Adipocyte (in vitro differentiated cells): Measurements from ENCODE around the gene UBXN4.

Experiments
- DNase-seq: peaks from one replicate; pipeline ENCODE4 v3.0.0-alpha.2; 2015; ENCODE audit warnings: low read depth
- H3K27me3 ChIP-seq: replicated peaks from 2 replicates; pipeline ENCODE4 v1.7.0; 2013; ENCODE audit warnings: mild to moderate bottlenecking, low read length, moderate library complexity; ENCODE audit not compliant: control insufficient read depth, insufficient read depth
- H3K36me3 ChIP-seq: 2 replicates; pipeline ENCODE4 v1.7.0; 2013; ENCODE audit warnings: low read length, mild to moderate bottlenecking, moderate library complexity; ENCODE audit not compliant: control insufficient read depth, insufficient read depth, severe bottlenecking
- H3K4me1 ChIP-seq: 2 replicates; pipeline ENCODE4 v1.7.0; 2013; ENCODE audit warnings: mild to moderate bottlenecking, low read length, moderate library complexity; ENCODE audit not compliant: control insufficient read depth, insufficient read depth
- H3K4me3 ChIP-seq: 2 replicates; pipeline ENCODE4 v1.7.0; 2013; ENCODE audit warnings: mild to moderate bottlenecking, low read length, moderate library complexity
- H3K9ac ChIP-seq: 2 replicates; pipeline ENCODE4 v1.7.0; 2013; ENCODE audit warnings: mild to moderate bottlenecking, low read length, moderate library complexity
- H3K9me3 ChIP-seq: 2 replicates; pipeline ENCODE4 v1.7.0; 2013; ENCODE audit warnings: mild to moderate bottlenecking, low read length, moderate library complexity; ENCODE audit not compliant: control insufficient read depth

Gene UBXN4

DNA sequence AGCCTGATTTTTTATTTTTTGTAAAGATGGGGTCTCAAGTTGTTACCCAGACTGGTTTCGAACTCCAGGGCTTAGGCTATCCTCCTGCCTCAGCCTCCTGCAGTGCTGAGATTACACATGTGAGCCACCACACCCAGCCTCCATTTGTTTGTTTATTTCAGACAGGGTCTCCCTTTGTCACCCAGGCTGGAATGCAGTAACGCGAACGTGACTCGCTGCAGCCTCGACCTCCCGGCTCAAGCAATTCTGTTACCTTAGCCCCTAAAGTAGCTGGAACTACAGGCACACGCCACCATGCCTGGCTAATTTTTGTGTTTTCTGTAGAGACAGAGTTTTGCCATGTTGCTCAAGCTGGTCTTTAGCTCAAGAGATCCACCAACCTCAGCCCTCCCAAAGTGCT lies 27.2 kb downstream of the UBXN4 start:
- Histone ChIP-seq H3K9ac (no peak overlapping the region), H3K27me3 (no peaks in the 10 kb centered on the region), H3K4me1 (no peaks in the 10 kb centered on the region), H3K4me3 (no peak overlapping the region), H3K9me3 (no peaks in the 10 kb centered on the region), H3K36me3 (peaks cover 93% of the 10 kb centered on the region)
- DNase-seq = no peak

DNA sequence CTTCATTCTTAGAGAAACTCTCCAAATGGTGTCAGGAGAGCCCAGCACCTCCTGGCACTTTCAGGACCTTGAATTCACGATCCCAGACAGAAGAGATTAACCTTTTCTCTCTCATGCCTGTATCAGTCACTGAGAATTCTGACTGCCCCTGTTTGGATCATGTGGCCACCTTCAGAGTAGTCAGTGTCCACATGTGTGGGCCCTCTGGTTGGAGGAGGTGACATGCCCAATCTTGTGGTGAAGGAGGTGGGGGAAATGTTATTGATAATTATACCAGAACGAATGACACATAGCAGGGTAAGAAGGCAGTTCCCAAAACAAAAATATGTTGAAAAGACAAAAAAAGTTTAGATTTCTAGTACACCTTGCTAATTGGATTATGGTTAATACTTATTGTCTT lies 31.7 kb downstream of the UBXN4 start:
- peaks cover 87% of the 10 kb centered on the region for H3K36me3 ChIP-seq
- peaks cover 16% of the 10 kb centered on the region for H3K4me1 ChIP-seq
- no peaks in the 10 kb centered on the region for H3K27me3 ChIP-seq
- no peaks in the 10 kb centered on the region for H3K9me3 ChIP-seq
- no peak overlapping the region for H3K4me3 ChIP-seq
- DNase-seq = no peak
- H3K9ac ChIP-seq = no peak overlapping the region

DNA sequence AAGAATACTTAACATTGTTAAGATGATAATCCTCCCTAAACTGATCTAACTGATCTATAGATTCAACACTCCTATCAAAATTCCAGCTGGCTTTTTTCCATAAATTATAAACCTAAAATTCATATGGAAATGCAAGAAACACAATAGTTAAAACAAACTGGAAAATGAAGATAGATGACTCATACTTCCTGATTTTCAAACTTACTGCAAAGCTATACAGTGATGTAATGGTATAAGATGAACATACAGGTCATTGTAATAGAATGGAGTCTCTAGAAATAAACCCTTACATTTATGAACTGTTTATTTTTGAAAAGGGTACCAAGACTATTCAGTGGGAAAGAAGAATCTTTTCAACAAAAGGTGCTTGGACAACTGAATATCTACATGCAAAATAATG lies 32.3 kb downstream of the UBXN4 start:
- Histone ChIP-seq H3K4me1 (peaks cover 16% of the 10 kb centered on the region), H3K9me3 (no peaks in the 10 kb centered on the region), H3K4me3 (no peak overlapping the region), H3K27me3 (no peaks in the 10 kb centered on the region), H3K36me3 (peaks cover 87% of the 10 kb centered on the region), H3K9ac (no peak overlapping the region)
- DNase-seq = peak; percentile 39

DNA sequence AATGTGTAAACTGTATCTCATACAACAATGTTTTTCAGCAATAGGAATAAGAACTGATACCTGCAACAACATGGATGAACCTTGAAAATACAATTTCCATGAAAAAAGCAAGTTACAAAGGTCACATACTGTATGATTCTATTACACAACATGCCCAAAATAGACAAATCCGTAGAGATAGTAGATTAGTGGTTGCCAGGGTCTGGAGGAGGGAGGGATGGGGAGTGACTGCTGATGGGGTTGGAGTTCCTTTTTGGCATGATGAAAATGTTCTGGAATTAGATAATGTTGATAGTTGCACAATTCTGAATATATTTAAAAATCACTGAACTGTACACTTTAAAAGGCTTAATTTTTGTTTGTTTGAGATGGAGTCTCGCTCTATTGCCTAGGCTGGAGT lies 33.8 kb downstream of the UBXN4 start:
- peaks cover 85% of the 10 kb centered on the region for H3K36me3 ChIP-seq
- DNase-seq = peak; percentile 62

DNA sequence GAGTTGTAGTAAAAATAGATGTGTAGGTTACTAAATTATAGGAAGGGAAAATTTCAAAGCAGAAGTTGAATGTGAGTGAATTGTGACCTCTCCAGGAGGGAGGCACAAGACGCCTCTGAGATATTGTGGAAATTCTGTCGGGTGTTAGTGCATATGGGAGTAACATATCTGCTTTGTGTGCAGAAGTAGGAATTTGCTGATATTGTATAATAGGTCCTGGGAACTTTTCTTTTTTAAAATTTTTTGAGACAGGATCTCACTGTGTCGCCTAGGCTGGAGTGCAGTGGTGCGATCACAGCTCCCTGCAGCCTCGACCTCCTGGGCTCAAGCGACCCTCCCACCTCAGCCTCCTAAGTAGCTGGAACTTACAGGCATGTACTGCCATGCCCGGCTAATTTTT lies 34.7 kb downstream of the UBXN4 start:
- Histone ChIP-seq H3K9ac (no peak overlapping the region), H3K4me3 (no peak overlapping the region), H3K36me3 (peaks cover 85% of the 10 kb centered on the region), H3K27me3 (no peaks in the 10 kb centered on the region), H3K9me3 (no peaks in the 10 kb centered on the region), H3K4me1 (peaks cover 16% of the 10 kb centered on the region)
- DNase-seq = no peak

More for the DNA sequence above, 33.8 kb downstream of the UBXN4 start:
- no peak overlapping the region for H3K4me3 ChIP-seq
- H3K4me1 ChIP-seq = peaks cover 16% of the 10 kb centered on the region
- H3K27me3 ChIP-seq = no peaks in the 10 kb centered on the region
- no peaks in the 10 kb centered on the region for H3K9me3 ChIP-seq
- no peak overlapping the region for H3K9ac ChIP-seq

DNA sequence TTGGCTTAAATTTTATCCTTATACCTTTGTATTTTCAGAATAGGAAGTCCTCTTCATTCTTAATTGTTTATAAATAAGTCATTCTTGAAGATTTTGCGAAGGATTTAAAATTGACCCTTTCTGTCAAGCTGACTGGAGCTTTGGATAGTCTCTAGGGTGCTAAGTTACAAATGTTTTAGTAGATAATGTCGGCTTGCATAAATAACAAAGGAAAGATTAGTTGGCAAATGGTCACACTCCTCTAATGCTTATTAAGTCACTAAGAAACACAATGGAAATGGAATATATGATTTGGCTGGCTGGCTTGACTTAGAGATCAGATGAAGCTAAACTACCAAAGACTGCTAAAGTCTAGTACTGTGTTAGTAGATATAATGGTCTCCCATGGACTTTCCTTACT lies 40.6 kb downstream of the UBXN4 start:
- Histone ChIP-seq H3K27me3 (no peaks in the 10 kb centered on the region), H3K9ac (no peak overlapping the region), H3K36me3 (peaks cover 84% of the 10 kb centered on the region), H3K4me1 (peaks cover 6% of the 10 kb centered on the region), H3K4me3 (no peak overlapping the region), H3K9me3 (no peaks in the 10 kb centered on the region)
- no peak for DNase-seq

DNA sequence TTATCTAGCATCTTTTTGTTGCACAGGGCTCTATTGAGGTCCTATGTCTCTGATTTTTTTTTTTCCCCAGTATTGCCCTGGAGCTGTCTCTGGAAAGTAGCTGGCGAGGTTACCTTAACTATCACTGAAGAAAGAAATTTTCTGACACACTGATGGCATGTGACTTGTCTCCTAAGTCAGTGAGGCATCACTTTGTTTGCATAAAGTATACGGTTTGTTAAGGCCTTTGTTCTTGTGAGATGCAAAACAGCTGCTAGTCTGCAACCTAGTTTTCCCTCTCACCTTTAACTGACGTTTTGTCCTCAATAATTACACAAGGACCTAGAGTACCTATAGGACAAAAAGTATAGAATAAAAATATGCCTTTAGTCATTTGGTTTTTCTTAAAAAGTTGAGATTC lies 41.8 kb downstream of the UBXN4 start:
- H3K4me1 ChIP-seq = peaks cover 11% of the 10 kb centered on the region
- H3K9ac ChIP-seq = no peak overlapping the region
- H3K27me3 ChIP-seq = no peaks in the 10 kb centered on the region
- H3K4me3 ChIP-seq = no peak overlapping the region
- no peak for DNase-seq
- no peaks in the 10 kb centered on the region for H3K9me3 ChIP-seq
- H3K36me3 ChIP-seq = peaks cover 75% of the 10 kb centered on the region

DNA sequence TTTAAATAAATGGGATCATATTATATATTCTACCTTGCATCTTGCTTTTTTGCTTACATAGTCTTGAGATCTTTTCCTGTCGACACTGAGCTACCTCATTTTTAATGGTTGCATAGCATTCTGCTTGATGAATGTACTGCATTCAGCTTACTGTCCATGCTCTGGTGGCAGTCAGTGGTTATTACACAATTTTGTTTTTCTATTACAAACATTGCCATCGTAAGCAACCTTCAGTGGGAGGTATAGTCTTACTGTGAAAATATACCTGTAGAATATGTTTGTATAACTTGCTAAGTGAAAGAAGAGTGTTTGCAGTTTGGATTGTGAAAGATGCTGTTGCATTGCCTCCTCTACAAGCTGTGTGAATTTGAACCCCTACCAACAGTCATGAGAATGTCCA lies 43.4 kb downstream of the UBXN4 start:
- peaks cover 11% of the 10 kb centered on the region for H3K4me1 ChIP-seq
- no peaks in the 10 kb centered on the region for H3K27me3 ChIP-seq
- H3K9ac ChIP-seq = no peak overlapping the region
- DNase-seq = peak; percentile 11
- peaks cover 62% of the 10 kb centered on the region for H3K36me3 ChIP-seq
- H3K9me3 ChIP-seq = no peaks in the 10 kb centered on the region
- no peak overlapping the region for H3K4me3 ChIP-seq

DNA sequence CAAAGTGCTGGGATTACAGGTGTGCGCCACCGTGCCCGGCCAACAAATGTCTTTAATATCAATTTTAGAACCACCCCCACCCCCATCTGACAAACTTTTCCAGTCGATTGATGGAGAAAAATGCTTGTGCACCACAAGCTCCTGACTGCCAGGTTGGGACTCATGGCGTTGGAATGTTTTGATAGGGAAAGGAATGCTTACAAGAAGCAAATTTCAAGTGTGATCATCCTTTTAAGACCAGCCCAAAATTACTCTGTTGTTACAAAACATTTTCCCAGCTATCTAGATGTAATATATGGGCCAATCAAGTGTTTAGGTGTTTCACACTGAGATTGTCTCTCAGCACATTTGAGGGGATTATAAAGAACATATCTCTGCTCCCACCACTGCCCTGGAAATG lies 45.2 kb downstream of the UBXN4 start:
- no peaks in the 10 kb centered on the region for H3K9me3 ChIP-seq
- H3K4me1 ChIP-seq = peaks cover 11% of the 10 kb centered on the region
- no peak overlapping the region for H3K4me3 ChIP-seq
- H3K27me3 ChIP-seq = no peaks in the 10 kb centered on the region
- H3K36me3 ChIP-seq = peaks cover 44% of the 10 kb centered on the region
- H3K9ac ChIP-seq = no peak overlapping the region
- peak; percentile 87 for DNase-seq

DNA sequence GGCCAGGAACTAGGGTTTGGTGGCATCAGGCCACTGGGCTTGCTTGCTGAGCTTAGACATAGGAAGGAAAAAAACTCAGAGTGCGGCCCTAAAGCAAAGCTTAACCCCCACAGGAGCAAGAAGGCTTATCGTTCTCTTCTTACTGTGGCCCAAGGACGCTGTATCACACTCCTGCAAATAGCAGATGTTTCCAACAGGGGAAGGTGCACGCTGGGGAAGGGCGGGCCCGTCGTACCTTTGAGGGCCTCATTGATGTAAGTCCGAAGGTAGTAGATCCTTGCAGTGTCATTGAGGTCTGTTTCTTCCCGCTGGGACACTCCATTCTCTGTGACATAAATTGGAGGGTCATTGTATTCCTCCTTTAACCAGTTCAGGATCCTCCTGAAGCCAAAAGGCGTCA lies 48.8 kb downstream of the UBXN4 start:
- Histone ChIP-seq H3K9ac (no peak overlapping the region), H3K36me3 (peaks cover 8% of the 10 kb centered on the region), H3K27me3 (no peaks in the 10 kb centered on the region), H3K9me3 (no peaks in the 10 kb centered on the region), H3K4me1 (peaks cover 9% of the 10 kb centered on the region), H3K4me3 (no peak overlapping the region)
- no peak for DNase-seq

DNA sequence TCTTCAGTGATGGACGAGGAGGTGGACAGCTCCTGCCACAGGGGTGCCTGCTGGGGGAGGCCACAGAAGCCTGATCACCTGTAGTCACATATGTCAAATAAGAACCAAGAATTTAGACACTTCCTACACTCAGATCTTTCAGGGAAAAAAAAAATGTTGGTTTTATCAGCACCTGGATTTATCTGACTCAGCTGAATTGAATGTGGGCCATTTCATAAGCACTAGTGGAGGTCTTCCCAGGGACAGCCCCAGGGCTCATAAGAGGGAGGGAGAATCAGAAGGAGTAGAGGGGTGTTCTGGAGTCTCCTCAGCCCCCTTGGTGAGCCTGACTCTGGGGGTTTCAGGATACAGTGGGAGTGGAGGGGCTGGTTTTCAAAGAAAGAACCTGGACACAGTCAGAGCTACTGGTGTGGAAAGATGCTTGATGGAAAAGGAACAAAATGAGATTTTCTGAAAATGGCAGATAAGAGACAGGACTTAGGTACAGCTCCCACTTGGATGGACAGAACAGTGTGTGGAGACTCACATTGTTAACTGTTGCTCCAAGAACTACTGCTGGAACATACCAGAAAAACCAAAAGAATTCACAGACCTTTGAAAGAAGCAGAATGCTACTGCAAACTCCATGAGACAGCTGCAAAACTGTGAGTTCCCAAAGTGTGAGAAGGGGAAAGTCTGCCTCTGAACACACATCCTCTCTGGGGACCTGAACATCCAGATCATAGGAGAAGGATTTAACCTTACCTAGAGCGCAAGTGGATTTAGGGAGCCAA lies 49.9 kb downstream of the UBXN4 start:
- H3K9me3 ChIP-seq = no peaks in the 10 kb centered on the region
- no peak overlapping the region for H3K9ac ChIP-seq
- no peaks in the 10 kb centered on the region for H3K27me3 ChIP-seq
- peaks cover 9% of the 10 kb centered on the region for H3K4me1 ChIP-seq
- DNase-seq = peak; percentile 34
- H3K4me3 ChIP-seq = no peak overlapping the region
- H3K36me3 ChIP-seq = no peaks in the 10 kb centered on the region
